DND-41 (cell line): ENCODE results near the gene EXD3.

Experiments
- ATAC-seq: fragments of 200-7000 bp; cut with Tn5 transposase; 3 replicates; pipeline ENCODE4 v1.9.1; 2021; ENCODE audit warnings: low read depth; ENCODE audit not compliant: insufficient read depth
- DNase-seq: peaks from one replicate; pipeline ENCODE4 v3.0.0-alpha.2; 2020
- H2AFZ ChIP-seq: 2 replicates; pipeline ENCODE4 v1.6.0; 2012; ENCODE audit warnings: low read depth, low read length
- H3K27ac ChIP-seq: 2 replicates; pipeline ENCODE4 v1.5.1; 2012; ENCODE audit warnings: low read length, inconsistent platforms
- H3K27me3 ChIP-seq: fragments of 200-600 bp; sonication (generic); 2 replicates; pipeline ENCODE4 v1.6.0; 2012; ENCODE audit warnings: low read length, mild to moderate bottlenecking, inconsistent platforms; ENCODE audit not compliant: insufficient read depth, poor library complexity
- H3K36me3 ChIP-seq: 2 replicates; pipeline ENCODE4 v1.5.1; 2012; ENCODE audit warnings: low read length, inconsistent platforms; ENCODE audit not compliant: insufficient read depth
- H3K4me1 ChIP-seq: 2 replicates; pipeline ENCODE4 v1.5.1; 2012; ENCODE audit warnings: mild to moderate bottlenecking, low read length; ENCODE audit not compliant: insufficient read depth
- H3K4me2 ChIP-seq: 2 replicates; pipeline ENCODE4 v1.6.0; 2012; ENCODE audit warnings: mild to moderate bottlenecking, moderate library complexity, low read length, inconsistent platforms; ENCODE audit not compliant: insufficient read depth
- H3K4me3 ChIP-seq, 2 experiments: fragments of 200-600 bp in 1 of 2; shearing (Covaris generic) in 1 of 2; 2 replicates each; pipeline ENCODE4 v1.5.1; 2012 to 2016; ENCODE audit warnings: inconsistent platforms in 2 of 2, low read length in 2 of 2, mild to moderate bottlenecking in 2 of 2, low read depth in 1 of 2, moderate library complexity in 1 of 2
- H3K79me2 ChIP-seq: 2 replicates; pipeline ENCODE4 v1.6.0; 2012; ENCODE audit warnings: low read length, inconsistent platforms; ENCODE audit not compliant: insufficient read depth
- H3K9ac ChIP-seq: 2 replicates; pipeline ENCODE4 v1.6.0; 2012; ENCODE audit warnings: low read depth, mild to moderate bottlenecking, inconsistent platforms, low read length, moderate library complexity
- H3K9me3 ChIP-seq: 2 replicates; pipeline ENCODE4 v1.5.1; 2012; ENCODE audit warnings: low read length, moderate library complexity, mild to moderate bottlenecking, inconsistent platforms; ENCODE audit not compliant: insufficient read depth, severe bottlenecking
- H4K20me1 ChIP-seq: 2 replicates; pipeline ENCODE4 v1.6.0; 2012; ENCODE audit warnings: low read length; ENCODE audit not compliant: insufficient read depth
- CTCF ChIP-seq: IDR thresholded peaks from 2 replicates; pipeline ENCODE4 v1.5.1; 2012; ENCODE audit warnings: borderline replicate concordance, low read length, moderate library complexity, mild to moderate bottlenecking; ENCODE audit not compliant: poor library complexity, severe bottlenecking; ENCODE audit errors: extremely low read depth
- EZH2 ChIP-seq: IDR thresholded peaks from 3 replicates; pipeline ENCODE4 v1.6.1; 2012; ENCODE audit warnings: borderline replicate concordance, low read depth, mild to moderate bottlenecking, moderate library complexity, low read length, inconsistent platforms; ENCODE audit not compliant: severe bottlenecking

The EXD3 gene

GRCh38 chr9:137383784-137384756, 38.9 kb downstream of the EXD3 start:
- H3K79me2 ChIP-seq, result no peaks in the 10 kb centered on the region
- TF ChIP-seq CTCF (no peak), EZH2 (no peak)
- H3K9me3 ChIP-seq, result no peaks in the 10 kb centered on the region
- no peak overlapping the region for H3K4me2 ChIP-seq
- H3K27ac ChIP-seq, result no peak overlapping the region
- H4K20me1 ChIP-seq, result no peaks in the 10 kb centered on the region
- no peaks in the 10 kb centered on the region for H3K36me3 ChIP-seq
- no peak for ATAC-seq
- H3K27me3 ChIP-seq, result no peaks in the 10 kb centered on the region
- no peak for DNase-seq
- H3K4me3 ChIP-seq, result no peak overlapping the region
- H3K4me1 ChIP-seq, result no peaks in the 10 kb centered on the region
- H2AFZ ChIP-seq, result no peak overlapping the region
- no peak overlapping the region for H3K9ac ChIP-seq

GRCh38 chr9:137383081-137383783, 39.7 kb downstream of the EXD3 start:
- Histone ChIP-seq H3K36me3 (no peaks in the 10 kb centered on the region), H3K4me1 (no peaks in the 10 kb centered on the region), H3K4me3 (no peak overlapping the region), H3K27ac (no peak overlapping the region), H3K9ac (no peak overlapping the region), H4K20me1 (no peaks in the 10 kb centered on the region), H3K79me2 (no peaks in the 10 kb centered on the region), H2AFZ (no peak overlapping the region), H3K9me3 (no peaks in the 10 kb centered on the region), H3K27me3 (no peaks in the 10 kb centered on the region), H3K4me2 (no peak overlapping the region)
- ATAC-seq, result no peak
- DNase-seq, result no peak
- TF ChIP-seq EZH2 (no peak), CTCF (no peak)

GRCh38 chr9:137382444-137383080, 40.4 kb downstream of the EXD3 start:
- ATAC-seq, result no peak
- Histone ChIP-seq H3K27me3 (no peaks in the 10 kb centered on the region), H3K4me2 (no peak overlapping the region), H3K36me3 (no peaks in the 10 kb centered on the region), H3K27ac (no peak overlapping the region), H3K79me2 (no peaks in the 10 kb centered on the region), H4K20me1 (no peaks in the 10 kb centered on the region), H3K4me3 (no peak overlapping the region), H3K9me3 (no peaks in the 10 kb centered on the region), H3K9ac (no peak overlapping the region), H3K4me1 (no peaks in the 10 kb centered on the region), H2AFZ (no peak overlapping the region)
- DNase-seq, result no peak
- TF ChIP-seq CTCF, result no peak
- TF ChIP-seq EZH2, result no peak
